ENCODE measurements around the gene IFT122.
"Not testable (repeated sequence)": the region's sequence is repeated elsewhere in the genome, so short reads cannot be mapped to it uniquely, and the experiment has no call there.

- TF ChIP-seq, protein P1, sequence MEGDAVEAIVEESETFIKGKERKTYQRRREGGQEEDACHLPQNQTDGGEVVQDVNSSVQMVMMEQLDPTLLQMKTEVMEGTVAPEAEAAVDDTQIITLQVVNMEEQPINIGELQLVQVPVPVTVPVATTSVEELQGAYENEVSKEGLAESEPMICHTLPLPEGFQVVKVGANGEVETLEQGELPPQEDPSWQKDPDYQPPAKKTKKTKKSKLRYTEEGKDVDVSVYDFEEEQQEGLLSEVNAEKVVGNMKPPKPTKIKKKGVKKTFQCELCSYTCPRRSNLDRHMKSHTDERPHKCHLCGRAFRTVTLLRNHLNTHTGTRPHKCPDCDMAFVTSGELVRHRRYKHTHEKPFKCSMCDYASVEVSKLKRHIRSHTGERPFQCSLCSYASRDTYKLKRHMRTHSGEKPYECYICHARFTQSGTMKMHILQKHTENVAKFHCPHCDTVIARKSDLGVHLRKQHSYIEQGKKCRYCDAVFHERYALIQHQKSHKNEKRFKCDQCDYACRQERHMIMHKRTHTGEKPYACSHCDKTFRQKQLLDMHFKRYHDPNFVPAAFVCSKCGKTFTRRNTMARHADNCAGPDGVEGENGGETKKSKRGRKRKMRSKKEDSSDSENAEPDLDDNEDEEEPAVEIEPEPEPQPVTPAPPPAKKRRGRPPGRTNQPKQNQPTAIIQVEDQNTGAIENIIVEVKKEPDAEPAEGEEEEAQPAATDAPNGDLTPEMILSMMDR (IDR thresholded peaks at IDR 0.05): not testable (repeated sequence)
- TF ChIP-seq EP300, POLR2AphosphoS5, POLR2A (IDR thresholded peaks at IDR 0.05): not testable (repeated sequence)
Observed at GRCh38 chr3:129487868-129488335, 47.9 kb downstream of the IFT122 start.
